Measurements from ENCODE around the gene CNTN4.

- TF ChIP-seq CTCF (IDR thresholded peaks at IDR 0.05), result no peak
- no peak for TF ChIP-seq POLR2A (IDR thresholded peaks at IDR 0.05)
Observed at GRCh38 chr3:2262204-2262603, 163.5 kb downstream of the CNTN4 start.
